GM23338 (cell line): ENCODE results near the gene FAM131A. TPM values are rescaled to one million over a fixed set of nuclear protein-coding genes. Genes with fewer than 3 reads are reported as not detected.

Experiments used
- ATAC-seq: fragments of 200-7000 bp; cut with Tn5 transposase; 3 replicates; pipeline ENCODE4 v1.9.1; 2020
- DNase-seq: peaks from one replicate; pipeline ENCODE4 v3.0.0-alpha.2; 2015; ENCODE audit warnings: low spot score
- H2AFZ ChIP-seq: fragments of 200-600 bp; sonication (generic); 2 replicates; pipeline ENCODE4 v1.8.0; 2016; ENCODE audit warnings: antibody characterized with exemption, mild to moderate bottlenecking, moderate library complexity
- H3F3A ChIP-seq: fragments of 200-600 bp; sonication (generic); replicated peaks from 2 replicates; pipeline ENCODE4 v1.8.0; 2017; ENCODE audit warnings: antibody characterized with exemption, mixed run types, low read depth
- H3K27ac ChIP-seq: fragments of 200-600 bp; sonication (generic); 2 replicates; pipeline ENCODE4 v1.6.1; 2016; ENCODE audit warnings: low read depth
- H3K27me3 ChIP-seq: fragments of 200-600 bp; sonication (generic); 2 replicates; pipeline ENCODE4 v1.8.0; 2016; ENCODE audit warnings: mild to moderate bottlenecking, mixed run types, moderate library complexity; ENCODE audit not compliant: insufficient read depth
- H3K36me3 ChIP-seq: fragments of 200-600 bp; sonication (generic); 2 replicates; pipeline ENCODE4 v1.8.0; 2016; ENCODE audit warnings: mild to moderate bottlenecking; ENCODE audit not compliant: insufficient read depth
- H3K4me1 ChIP-seq: fragments of 200-600 bp; sonication (generic); 2 replicates; pipeline ENCODE4 v1.8.0; 2016; ENCODE audit warnings: mild to moderate bottlenecking, moderate library complexity; ENCODE audit not compliant: insufficient read depth
- H3K4me2 ChIP-seq: fragments of 200-600 bp; sonication (generic); 2 replicates; pipeline ENCODE4 v1.7.1; 2017; ENCODE audit warnings: mixed run types
- H3K4me3 ChIP-seq: fragments of 200-600 bp; sonication (generic); 2 replicates; pipeline ENCODE4 v1.6.1; 2016; ENCODE audit warnings: mixed run types
- H3K79me2 ChIP-seq: fragments of 200-600 bp; sonication (generic); replicated peaks from 2 replicates; pipeline ENCODE4 v1.8.0; 2017; ENCODE audit warnings: mild to moderate bottlenecking; ENCODE audit not compliant: insufficient read depth
- H3K9me2 ChIP-seq: fragments of 200-600 bp; sonication (generic); 2 replicates; pipeline ENCODE4 v1.8.0; 2017; ENCODE audit not compliant: insufficient read depth
- H4K20me1 ChIP-seq: fragments of 200-600 bp; sonication (generic); replicated peaks from 2 replicates; pipeline ENCODE4 v1.8.0; 2017; ENCODE audit warnings: mild to moderate bottlenecking; ENCODE audit not compliant: insufficient read depth
- H3K27ac Mint-ChIP-seq: 2 replicates; pipeline ENCODE4 v1.8.0; 2020; ENCODE audit warnings: inconsistent platforms, mild to moderate bottlenecking, moderate library complexity, mixed read lengths
- H3K27me3 Mint-ChIP-seq: 3 replicates; pipeline ENCODE4 v1.8.0; 2022; ENCODE audit warnings: low read depth, mild to moderate bottlenecking, moderate library complexity, mixed read lengths, inconsistent platforms; ENCODE audit not compliant: insufficient read depth, poor library complexity
- H3K36me3 Mint-ChIP-seq: 3 replicates; pipeline ENCODE4 v1.8.0; 2021; ENCODE audit warnings: low read depth, mild to moderate bottlenecking, inconsistent platforms, moderate library complexity, mixed read lengths
- H3K4me1 Mint-ChIP-seq: 3 replicates; pipeline ENCODE4 v1.8.0; 2020; ENCODE audit warnings: mild to moderate bottlenecking, inconsistent platforms, mixed read lengths
- H3K4me3 Mint-ChIP-seq: 3 replicates; pipeline ENCODE4 v1.8.0; 2021; ENCODE audit warnings: moderate library complexity, mild to moderate bottlenecking, inconsistent platforms, mixed read lengths
- H3K9me3 Mint-ChIP-seq: 3 replicates; pipeline ENCODE4 v1.8.0; 2020; ENCODE audit warnings: moderate library complexity, mild to moderate bottlenecking, inconsistent platforms, mixed read lengths
- CREB1 ChIP-seq: fragments of 250-450 bp; sonication (Bioruptor Pico); IDR thresholded peaks from 2 replicates; pipeline ENCODE4 v1.5.0; 2020; ENCODE audit warnings: low read depth, mild to moderate bottlenecking, moderate library complexity
- EZH2 ChIP-seq: fragments of 200-600 bp; sonication (generic); IDR thresholded peaks from one replicate; pipeline ENCODE4 v1.8.0; 2017; ENCODE audit warnings: antibody characterized with exemption, mild to moderate bottlenecking, low read depth; ENCODE audit not compliant: unreplicated experiment
- EZH2phosphoT487 ChIP-seq: fragments of 200-600 bp; sonication (generic); IDR thresholded peaks from one replicate; pipeline ENCODE4 v1.8.1; 2018; ENCODE audit warnings: antibody characterized with exemption; ENCODE audit not compliant: unreplicated experiment
- JUNB ChIP-seq: IDR thresholded peaks from one replicate; pipeline ENCODE4 v1.6.1; 2016; ENCODE audit warnings: antibody characterized with exemption; ENCODE audit not compliant: unreplicated experiment
- NANOG ChIP-seq: IDR thresholded peaks from 2 replicates; pipeline ENCODE4 v1.6.1; 2016; ENCODE audit warnings: antibody characterized with exemption, borderline replicate concordance
- POLR2AphosphoS5 ChIP-seq: IDR thresholded peaks from 2 replicates; pipeline ENCODE4 v1.6.1; 2016; ENCODE audit warnings: antibody characterized with exemption, low read depth
- STAT1 ChIP-seq: IDR thresholded peaks from one replicate; pipeline ENCODE4 v1.6.1; 2016; ENCODE audit warnings: antibody characterized with exemption; ENCODE audit not compliant: unreplicated experiment
- ZNF114 ChIP-seq: fragments of 250-450 bp; sonication (Bioruptor Pico); IDR thresholded peaks from 2 replicates; pipeline ENCODE4 v1.5.0; 2020; ENCODE audit warnings: mild to moderate bottlenecking, moderate library complexity
- ZNF331 ChIP-seq: fragments of 250-450 bp; sonication (Bioruptor Pico); IDR thresholded peaks from 2 replicates; pipeline ENCODE4 v1.5.0; 2020; ENCODE audit warnings: low read depth, mild to moderate bottlenecking, moderate library complexity
- polyA plus RNA-seq: library from polyadenylated mRNA; unstranded; fragments of >200 nt; fragmentation: Nextera tagmentation; extraction: Ambion mirVana; gene quantifications from 2 replicates; pipeline ENCODE4 v1.2.1, GENCODE V29; 2016
- total RNA-seq: library from RNA; depleted of rRNA; stranded (reverse); fragments of >200 nt; shearing (Covaris generic); gene quantifications from 2 replicates; pipeline ENCODE4 v1.2.3, GENCODE V29; 2014
- TF ChIP-seq, protein P1 (sequence below), 2 experiments: fragments of 200-600 bp in 1 of 2; sonication (generic) in 1 of 2; conservative IDR thresholded peaks; 2 replicates each; pipeline versions ENCODE4 v1.5.1 to v1.6.1; 2016 to 2017; ENCODE audit warnings: antibody characterized with exemption in 2 of 2, low read depth in 2 of 2, mild to moderate bottlenecking in 2 of 2, moderate library complexity in 1 of 2
- TF ChIP-seq, protein P2 (sequence below): IDR thresholded peaks from one replicate; pipeline ENCODE4 v1.6.1; 2018; ENCODE audit warnings: antibody characterized with exemption; ENCODE audit not compliant: unreplicated experiment
- TF ChIP-seq, protein P3 (sequence below): IDR thresholded peaks from 2 replicates; pipeline ENCODE4 v1.6.1; 2016; ENCODE audit warnings: antibody characterized with exemption
- TF ChIP-seq, protein P4 (sequence below): fragments of 250-450 bp; sonication (Bioruptor Pico); IDR thresholded peaks from 2 replicates; pipeline ENCODE4 v1.5.0; 2020; ENCODE audit warnings: mild to moderate bottlenecking, moderate library complexity

Gene FAM131A
- total and polyA plus RNA-seq, 2 experiments from 2014 or later: 6.7 to 31.8 TPM

DNA sequence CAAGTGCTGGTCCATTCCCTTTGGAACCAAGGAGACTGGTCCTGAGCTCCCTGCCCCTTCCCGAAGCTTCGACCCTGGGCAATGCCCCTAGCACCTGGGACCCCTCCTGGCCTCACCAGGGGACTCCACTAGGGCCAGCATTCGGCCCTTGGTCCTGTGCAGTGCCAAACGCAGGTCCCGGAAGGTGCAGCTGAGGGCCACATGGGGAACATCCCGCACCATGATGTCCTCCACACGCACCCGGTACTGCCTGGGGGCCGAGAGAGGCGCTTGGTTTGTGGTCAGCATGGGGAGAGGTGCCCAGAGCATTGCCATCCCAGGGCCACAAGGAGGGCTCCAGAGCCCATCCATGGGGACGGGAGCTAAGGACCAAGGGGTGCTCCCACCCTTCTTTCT is 16.1 kb downstream of the FAM131A start:
- Mint-ChIP-seq H3K4me1 (peaks cover 8% of the 10 kb centered on the region), H3K27ac (no peak overlapping the region), H3K27me3 (peaks cover under 1% of the 10 kb centered on the region), H3K4me3 (no peak overlapping the region), H3K36me3 (peaks cover 36% of the 10 kb centered on the region), H3K9me3 (no peaks in the 10 kb centered on the region)
- 0 out of 2 replicates have a peak, but pooled peaks cover 4% of the 10 kb centered on the region for H4K20me1 ChIP-seq
- H3F3A ChIP-seq: 0 out of 2 replicates have a peak, but pooled peaks cover 2% of the 10 kb centered on the region
- no peak for DNase-seq
- no peak overlapping the region for H3K4me3 ChIP-seq
- H2AFZ ChIP-seq: no peak overlapping the region
- no peak for TF ChIP-seq NANOG
- no peak for TF ChIP-seq JUNB
- TF ChIP-seq, protein P1, sequence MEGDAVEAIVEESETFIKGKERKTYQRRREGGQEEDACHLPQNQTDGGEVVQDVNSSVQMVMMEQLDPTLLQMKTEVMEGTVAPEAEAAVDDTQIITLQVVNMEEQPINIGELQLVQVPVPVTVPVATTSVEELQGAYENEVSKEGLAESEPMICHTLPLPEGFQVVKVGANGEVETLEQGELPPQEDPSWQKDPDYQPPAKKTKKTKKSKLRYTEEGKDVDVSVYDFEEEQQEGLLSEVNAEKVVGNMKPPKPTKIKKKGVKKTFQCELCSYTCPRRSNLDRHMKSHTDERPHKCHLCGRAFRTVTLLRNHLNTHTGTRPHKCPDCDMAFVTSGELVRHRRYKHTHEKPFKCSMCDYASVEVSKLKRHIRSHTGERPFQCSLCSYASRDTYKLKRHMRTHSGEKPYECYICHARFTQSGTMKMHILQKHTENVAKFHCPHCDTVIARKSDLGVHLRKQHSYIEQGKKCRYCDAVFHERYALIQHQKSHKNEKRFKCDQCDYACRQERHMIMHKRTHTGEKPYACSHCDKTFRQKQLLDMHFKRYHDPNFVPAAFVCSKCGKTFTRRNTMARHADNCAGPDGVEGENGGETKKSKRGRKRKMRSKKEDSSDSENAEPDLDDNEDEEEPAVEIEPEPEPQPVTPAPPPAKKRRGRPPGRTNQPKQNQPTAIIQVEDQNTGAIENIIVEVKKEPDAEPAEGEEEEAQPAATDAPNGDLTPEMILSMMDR (conservative IDR thresholded peaks at IDR 0.05; ENCODE audit: low read depth in 2 of 2): no peak
- TF ChIP-seq ZNF114 (CRISPR knock-in tag): no peak
- TF ChIP-seq, protein P2, sequence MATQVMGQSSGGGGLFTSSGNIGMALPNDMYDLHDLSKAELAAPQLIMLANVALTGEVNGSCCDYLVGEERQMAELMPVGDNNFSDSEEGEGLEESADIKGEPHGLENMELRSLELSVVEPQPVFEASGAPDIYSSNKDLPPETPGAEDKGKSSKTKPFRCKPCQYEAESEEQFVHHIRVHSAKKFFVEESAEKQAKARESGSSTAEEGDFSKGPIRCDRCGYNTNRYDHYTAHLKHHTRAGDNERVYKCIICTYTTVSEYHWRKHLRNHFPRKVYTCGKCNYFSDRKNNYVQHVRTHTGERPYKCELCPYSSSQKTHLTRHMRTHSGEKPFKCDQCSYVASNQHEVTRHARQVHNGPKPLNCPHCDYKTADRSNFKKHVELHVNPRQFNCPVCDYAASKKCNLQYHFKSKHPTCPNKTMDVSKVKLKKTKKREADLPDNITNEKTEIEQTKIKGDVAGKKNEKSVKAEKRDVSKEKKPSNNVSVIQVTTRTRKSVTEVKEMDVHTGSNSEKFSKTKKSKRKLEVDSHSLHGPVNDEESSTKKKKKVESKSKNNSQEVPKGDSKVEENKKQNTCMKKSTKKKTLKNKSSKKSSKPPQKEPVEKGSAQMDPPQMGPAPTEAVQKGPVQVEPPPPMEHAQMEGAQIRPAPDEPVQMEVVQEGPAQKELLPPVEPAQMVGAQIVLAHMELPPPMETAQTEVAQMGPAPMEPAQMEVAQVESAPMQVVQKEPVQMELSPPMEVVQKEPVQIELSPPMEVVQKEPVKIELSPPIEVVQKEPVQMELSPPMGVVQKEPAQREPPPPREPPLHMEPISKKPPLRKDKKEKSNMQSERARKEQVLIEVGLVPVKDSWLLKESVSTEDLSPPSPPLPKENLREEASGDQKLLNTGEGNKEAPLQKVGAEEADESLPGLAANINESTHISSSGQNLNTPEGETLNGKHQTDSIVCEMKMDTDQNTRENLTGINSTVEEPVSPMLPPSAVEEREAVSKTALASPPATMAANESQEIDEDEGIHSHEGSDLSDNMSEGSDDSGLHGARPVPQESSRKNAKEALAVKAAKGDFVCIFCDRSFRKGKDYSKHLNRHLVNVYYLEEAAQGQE: no peak
- TF ChIP-seq ZNF331 (CRISPR knock-in tag): no peak
- TF ChIP-seq EZH2phosphoT487: no peak
- TF ChIP-seq POLR2AphosphoS5: no peak
- TF ChIP-seq CREB1 (CRISPR knock-in tag): no peak
- TF ChIP-seq STAT1: no peak
- TF ChIP-seq, protein P3, sequence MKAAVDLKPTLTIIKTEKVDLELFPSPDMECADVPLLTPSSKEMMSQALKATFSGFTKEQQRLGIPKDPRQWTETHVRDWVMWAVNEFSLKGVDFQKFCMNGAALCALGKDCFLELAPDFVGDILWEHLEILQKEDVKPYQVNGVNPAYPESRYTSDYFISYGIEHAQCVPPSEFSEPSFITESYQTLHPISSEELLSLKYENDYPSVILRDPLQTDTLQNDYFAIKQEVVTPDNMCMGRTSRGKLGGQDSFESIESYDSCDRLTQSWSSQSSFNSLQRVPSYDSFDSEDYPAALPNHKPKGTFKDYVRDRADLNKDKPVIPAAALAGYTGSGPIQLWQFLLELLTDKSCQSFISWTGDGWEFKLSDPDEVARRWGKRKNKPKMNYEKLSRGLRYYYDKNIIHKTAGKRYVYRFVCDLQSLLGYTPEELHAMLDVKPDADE: no peak
- TF ChIP-seq, protein P4, sequence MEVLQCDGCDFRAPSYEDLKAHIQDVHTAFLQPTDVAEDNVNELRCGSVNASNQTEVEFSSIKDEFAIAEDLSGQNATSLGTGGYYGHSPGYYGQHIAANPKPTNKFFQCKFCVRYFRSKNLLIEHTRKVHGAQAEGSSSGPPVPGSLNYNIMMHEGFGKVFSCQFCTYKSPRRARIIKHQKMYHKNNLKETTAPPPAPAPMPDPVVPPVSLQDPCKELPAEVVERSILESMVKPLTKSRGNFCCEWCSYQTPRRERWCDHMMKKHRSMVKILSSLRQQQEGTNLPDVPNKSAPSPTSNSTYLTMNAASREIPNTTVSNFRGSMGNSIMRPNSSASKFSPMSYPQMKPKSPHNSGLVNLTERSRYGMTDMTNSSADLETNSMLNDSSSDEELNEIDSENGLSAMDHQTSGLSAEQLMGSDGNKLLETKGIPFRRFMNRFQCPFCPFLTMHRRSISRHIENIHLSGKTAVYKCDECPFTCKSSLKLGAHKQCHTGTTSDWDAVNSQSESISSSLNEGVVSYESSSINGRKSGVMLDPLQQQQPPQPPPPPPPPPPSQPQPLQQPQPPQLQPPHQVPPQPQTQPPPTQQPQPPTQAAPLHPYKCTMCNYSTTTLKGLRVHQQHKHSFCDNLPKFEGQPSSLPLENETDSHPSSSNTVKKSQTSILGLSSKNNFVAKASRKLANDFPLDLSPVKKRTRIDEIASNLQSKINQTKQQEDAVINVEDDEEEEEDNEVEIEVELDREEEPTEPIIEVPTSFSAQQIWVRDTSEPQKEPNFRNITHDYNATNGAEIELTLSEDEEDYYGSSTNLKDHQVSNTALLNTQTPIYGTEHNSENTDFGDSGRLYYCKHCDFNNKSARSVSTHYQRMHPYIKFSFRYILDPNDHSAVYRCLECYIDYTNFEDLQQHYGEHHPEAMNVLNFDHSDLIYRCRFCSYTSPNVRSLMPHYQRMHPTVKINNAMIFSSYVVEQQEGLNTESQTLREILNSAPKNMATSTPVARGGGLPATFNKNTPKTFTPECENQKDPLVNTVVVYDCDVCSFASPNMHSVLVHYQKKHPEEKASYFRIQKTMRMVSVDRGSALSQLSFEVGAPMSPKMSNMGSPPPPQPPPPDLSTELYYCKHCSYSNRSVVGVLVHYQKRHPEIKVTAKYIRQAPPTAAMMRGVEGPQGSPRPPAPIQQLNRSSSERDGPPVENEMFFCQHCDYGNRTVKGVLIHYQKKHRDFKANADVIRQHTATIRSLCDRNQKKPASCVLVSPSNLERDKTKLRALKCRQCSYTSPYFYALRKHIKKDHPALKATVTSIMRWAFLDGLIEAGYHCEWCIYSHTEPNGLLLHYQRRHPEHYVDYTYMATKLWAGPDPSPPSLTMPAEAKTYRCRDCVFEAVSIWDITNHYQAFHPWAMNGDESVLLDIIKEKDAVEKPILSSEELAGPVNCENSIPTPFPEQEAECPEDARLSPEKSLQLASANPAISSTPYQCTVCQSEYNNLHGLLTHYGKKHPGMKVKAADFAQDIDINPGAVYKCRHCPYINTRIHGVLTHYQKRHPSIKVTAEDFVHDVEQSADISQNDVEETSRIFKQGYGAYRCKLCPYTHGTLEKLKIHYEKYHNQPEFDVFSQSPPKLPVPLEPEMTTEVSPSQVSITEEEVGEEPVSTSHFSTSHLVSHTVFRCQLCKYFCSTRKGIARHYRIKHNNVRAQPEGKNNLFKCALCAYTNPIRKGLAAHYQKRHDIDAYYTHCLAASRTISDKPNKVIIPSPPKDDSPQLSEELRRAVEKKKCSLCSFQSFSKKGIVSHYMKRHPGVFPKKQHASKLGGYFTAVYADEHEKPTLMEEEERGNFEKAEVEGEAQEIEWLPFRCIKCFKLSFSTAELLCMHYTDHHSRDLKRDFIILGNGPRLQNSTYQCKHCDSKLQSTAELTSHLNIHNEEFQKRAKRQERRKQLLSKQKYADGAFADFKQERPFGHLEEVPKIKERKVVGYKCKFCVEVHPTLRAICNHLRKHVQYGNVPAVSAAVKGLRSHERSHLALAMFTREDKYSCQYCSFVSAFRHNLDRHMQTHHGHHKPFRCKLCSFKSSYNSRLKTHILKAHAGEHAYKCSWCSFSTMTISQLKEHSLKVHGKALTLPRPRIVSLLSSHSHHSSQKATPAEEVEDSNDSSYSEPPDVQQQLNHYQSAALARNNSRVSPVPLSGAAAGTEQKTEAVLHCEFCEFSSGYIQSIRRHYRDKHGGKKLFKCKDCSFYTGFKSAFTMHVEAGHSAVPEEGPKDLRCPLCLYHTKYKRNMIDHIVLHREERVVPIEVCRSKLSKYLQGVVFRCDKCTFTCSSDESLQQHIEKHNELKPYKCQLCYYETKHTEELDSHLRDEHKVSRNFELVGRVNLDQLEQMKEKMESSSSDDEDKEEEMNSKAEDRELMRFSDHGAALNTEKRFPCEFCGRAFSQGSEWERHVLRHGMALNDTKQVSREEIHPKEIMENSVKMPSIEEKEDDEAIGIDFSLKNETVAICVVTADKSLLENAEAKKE: no peak
- TF ChIP-seq EZH2: no peak
- H3K36me3 ChIP-seq: 0 out of 2 replicates have a peak, but pooled peaks cover 3% of the 10 kb centered on the region
- H3K9me2 ChIP-seq: no peaks in the 10 kb centered on the region
- no peak overlapping the region for H3K27ac ChIP-seq
- no peak for ATAC-seq
- no peaks in the 10 kb centered on the region for H3K79me2 ChIP-seq
- no peaks in the 10 kb centered on the region for H3K27me3 ChIP-seq
- H3K4me2 ChIP-seq: no peak overlapping the region
- H3K4me1 ChIP-seq: peaks cover 6% of the 10 kb centered on the region; the same call in 1 of the 2 replicates
